EH (cell line): ENCODE data around the gene PDZK1IP1.
A peak's percentile ranks its signal among the peaks of the same experiment; 100 is the strongest.
"Not testable (repeated sequence)": the region's sequence is repeated elsewhere in the genome, so short reads cannot be mapped to it uniquely, and the experiment has no call there.

Source experiments
- DNase-seq: peaks from one replicate; pipeline ENCODE4 v3.0.0-alpha.2; 2015; ENCODE audit warnings: low read depth

The PDZK1IP1 gene

DNA sequence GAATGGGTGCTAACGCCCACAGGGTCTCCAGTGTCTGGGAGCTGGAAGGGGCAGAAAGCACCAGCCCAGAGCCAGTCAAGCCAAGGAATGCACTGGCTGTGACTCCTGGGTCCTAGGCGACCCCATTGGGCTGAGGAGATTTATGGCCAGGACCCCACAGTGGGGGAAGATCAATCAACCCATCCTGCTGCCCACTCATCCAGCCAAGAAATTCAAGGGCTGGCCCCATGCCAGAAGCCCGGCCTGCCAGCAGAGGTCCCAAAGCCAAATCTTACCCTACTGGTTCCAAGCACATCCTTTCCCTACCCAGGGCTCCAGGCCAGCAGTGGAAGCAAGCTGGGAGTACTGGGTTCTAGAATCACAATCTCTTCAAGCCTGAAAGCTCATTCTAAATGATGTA lies 6.8 kb upstream of the PDZK1IP1 start:
- no peak for DNase-seq

GRCh38 chr1:47195981-47196380 lies 6.1 kb upstream of the PDZK1IP1 start:
- DNase-seq = not testable (repeated sequence)

DNA sequence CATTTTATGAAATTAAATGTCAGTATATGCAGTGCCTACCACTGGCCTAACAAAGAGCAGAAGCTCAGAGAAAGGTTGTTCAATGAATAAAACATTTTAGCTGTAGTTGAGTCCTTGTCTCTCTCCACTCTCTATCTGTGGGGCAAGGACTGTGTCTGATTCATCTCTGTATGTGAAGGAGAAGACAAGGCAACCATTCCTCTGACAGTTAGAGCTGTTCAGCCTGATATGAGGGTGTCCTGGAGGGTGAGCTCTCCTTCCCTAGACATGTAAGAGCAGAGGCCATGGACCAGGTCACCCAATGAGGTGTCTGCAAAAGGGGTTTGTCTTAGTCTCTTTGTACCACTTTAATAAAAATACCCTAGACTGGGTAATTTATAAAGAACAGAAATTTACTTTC lies 4.5 kb upstream of the PDZK1IP1 start:
- no peak for DNase-seq

DNA sequence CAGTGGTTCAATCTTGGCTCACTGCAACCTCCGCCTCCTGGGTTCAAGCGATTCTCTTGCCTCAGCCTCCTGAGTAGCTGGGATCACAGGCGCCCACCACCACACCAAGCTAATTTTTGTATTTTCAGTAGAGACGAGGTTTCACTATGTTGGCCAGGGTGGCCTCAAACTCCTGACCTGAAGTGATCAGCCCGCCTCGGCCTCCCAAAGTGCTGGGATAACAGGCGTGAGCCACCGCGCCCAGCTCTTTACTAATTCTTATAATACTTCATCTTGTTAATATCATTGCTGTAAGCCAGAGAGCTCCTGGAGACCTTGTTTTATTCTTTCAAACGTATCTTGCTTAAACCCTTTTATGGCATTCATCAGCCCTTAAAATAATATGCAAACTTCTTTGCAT lies 3.7 kb upstream of the PDZK1IP1 start:
- DNase-seq = not testable (repeated sequence)

DNA sequence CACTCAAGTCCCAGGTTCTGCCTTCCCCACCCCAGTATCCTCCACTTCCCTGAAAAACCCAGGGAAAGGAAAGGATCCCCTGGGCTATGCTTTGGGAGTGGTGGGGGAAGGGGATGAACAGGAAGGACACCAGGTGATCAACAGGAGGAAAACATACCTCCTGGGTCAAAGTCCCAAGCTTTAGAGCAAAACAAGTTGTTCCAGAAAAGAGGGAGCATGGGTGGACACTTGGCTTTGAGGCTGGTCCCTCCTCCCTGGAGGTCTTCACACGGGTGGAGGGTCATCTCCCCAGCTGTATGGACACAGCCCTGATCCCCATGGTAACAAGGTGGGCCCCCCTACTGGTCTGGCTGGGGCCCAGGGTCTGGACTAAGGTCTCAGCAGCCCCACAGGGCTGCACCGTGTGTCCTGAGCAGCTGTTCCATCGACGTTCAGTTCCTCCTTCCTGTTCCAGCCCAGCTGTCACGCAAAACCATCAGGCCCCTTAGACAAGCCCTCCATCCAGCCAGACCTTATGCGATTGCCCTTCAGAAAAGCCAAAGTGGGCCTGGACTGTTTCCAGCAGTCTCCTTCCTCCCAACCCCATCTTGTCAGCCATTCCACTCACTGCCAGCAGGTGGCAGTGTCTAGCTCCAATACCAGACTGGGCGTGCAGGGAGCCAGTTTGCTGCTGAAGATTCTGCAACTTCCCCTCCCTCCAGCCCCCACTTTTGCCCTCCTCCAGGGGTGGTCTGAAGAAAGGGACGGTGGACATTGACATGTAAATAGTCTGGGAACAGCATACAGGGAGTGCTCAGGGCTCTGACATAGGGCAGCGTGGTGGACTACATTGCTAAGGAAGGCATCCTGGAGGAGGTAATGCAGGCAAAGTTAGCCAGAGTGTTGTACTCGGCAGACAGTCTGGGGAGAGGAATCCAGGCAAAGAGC lies 2.9 kb upstream of the PDZK1IP1 start:
- peak; percentile 70 for DNase-seq

- DNase-seq = no peak
Measured at GRCh38 chr1:47191940-47192457, 2.2 kb upstream of the PDZK1IP1 start.

DNA sequence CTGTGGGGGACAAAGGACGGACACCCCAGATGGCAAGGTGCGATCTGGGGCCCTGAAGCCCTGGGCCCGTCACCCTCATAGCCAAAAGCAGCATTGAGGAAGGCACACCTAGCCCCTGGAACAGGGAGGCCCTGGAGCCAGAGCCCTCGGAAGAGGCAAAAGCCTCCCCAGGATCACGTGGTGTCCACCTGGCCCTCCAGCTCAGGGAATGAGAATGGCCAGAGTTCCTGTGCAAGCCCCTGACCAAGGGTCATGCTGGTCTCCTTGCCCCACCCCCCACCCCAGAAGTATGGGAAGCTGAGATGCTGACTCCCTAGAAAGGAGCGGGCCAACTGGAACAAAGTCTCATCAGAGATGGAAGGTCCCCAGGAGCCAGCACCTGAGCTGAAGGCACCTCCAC lies 1.0 kb upstream of the PDZK1IP1 start:
- no peak for DNase-seq

DNA sequence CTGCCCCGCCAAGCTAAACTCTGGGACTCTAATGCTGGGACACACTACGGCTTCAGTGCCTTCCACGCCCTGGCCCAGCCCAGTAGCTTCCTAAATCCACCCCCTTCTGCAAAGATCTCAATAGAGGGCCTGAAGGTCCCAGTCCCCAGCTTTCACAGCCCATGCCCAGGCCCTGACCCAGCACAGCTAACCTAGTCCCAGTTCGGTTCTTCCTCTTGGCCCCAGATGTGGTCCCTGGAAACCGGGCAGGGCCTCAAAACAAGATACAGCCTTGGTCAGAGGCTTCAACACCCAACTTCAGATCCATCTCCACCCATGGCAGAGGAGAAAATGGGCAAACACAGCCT lies 646 bp upstream of the PDZK1IP1 start:
- no peak for DNase-seq

GRCh38 chr1:47188791-47189785 lies 748 bp downstream of the PDZK1IP1 start:
- DNase-seq = no peak

DNA sequence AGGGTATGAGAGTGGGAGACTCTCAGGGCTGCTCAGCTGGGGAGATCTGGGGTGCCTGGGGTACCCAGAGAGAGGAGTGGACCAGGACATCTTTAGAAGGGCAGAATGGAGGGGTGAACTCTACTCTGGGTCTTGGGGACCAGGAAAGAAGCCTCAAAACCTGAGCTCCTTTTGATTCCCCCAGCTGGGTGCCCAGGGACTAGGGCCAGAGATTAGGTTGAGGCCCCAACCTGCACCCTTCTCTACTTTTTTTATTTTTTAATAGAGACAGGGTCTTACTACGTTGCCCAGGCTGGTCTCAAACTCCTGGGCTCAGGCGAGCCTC lies 1.9 kb downstream of the PDZK1IP1 start:
- DNase-seq = no peak

DNA sequence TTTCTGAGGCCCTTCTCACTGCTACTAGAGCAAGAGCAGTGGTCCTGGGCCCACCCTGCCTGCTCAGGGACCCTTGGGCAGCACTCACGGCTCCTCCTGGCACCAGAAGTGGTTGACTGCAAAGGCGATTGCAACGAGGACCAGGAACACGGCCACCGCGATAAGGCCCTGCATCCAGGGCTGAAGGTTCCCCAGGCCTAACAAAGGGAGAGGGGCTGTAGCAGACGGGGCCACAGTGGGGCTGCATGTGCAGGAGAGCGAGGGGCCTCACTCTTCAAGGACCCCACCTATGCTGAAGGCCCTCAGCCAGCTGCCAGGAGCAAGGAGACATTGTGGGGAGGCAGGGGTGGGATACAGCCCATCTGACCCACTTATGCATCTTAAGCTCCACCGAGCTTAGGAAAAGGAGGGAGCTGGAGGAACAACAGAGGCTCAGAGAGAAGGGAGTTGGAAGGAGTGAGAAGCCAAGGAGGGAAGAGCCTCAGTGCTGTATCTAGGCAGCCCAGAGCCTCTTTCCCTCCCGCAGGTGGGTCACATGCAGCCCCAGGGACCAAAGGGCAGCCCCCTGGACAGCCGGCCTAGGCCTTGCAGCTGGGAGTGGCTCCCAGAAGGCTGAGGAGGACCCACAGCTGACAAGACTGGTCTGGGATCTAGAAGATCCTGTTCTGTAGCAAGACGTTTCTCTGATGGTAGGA lies 2.5 kb downstream of the PDZK1IP1 start:
- DNase-seq = no peak

- no peak for DNase-seq
Measured at GRCh38 chr1:47186267-47187185, 3.3 kb downstream of the PDZK1IP1 start.

- DNase-seq = no peak
Measured at GRCh38 chr1:47184822-47185677, 4.8 kb downstream of the PDZK1IP1 start.

DNA sequence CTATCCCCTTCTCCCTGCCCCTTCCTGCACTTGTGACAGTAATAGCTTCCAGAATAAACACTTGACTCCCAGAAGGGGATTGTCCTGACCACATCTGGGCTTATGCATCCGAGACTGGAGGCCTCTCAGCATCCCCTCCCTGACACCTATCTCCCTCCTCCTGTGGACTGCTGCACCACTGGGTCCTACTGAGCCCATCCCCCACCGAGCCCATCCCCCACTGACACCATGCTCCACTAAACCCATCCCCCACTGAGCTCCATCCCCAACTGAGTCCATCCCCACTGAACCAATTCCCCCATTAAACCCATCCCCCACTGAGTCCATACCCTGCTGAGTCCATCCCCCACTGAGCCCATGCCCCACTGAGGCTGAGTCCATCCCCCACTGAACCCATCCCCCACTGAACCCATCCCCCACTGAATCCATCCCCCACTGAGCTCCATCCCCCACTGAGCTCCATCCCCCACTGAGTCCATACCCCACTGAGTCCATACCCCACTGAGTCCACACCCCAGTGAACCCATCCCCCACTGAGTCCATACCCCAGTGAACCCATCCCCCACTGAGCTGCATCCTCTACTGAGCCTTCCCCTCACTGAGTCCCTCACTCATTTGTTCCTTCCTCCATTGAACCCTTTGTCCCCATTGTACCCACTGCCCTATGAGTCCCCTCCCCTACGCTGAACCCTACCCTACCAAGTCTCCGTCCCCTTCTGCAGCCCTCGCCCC lies 5.6 kb downstream of the PDZK1IP1 start:
- peak; percentile 10 for DNase-seq

GRCh38 chr1:47183308-47184089 lies 6.3 kb downstream of the PDZK1IP1 start:
- no peak for DNase-seq

GRCh38 chr1:47182676-47183235 lies 7.1 kb downstream of the PDZK1IP1 start:
- no peak for DNase-seq

DNA sequence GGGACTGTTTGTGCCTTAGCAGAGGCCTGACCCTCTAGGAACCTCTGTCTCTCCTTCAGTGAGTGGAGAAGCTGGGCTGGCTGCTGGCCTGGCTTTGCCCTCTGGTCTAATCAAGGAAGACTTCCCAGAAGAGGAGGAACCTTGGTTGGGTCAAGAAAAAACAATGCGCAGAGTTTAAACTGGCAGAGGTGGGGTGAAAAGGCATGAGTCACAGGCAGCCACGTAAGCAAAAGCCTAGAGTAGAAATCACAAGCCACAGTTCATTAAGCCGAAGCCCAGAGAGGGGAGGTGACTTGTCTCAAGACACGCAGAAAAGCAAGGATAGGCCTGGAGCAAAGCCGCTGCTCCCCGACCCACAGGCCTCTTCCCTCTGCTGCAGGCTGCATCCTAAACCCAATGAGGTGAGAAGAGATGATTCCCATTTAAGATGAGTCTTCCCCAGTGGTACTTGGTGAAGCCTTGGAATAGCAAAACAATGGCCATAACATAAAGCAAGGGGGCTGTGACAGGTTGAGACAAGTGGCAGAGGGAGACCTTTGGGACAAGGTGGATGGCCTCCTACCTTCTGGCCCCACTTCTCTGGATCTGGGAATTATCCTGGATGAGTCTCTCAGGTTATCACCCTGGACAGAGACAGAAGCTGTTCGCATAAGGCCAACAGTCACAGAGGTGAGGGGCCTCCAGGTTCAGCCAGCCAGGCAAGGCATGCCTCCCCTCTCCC lies 7.7 kb downstream of the PDZK1IP1 start:
- DNase-seq = peak; percentile 59
